CD4-positive, alpha-beta T cell treated with Interleukin-1 beta for 1 hour (primary cell): ENCODE data around the gene CNKSR3.

Experiments used
- DNase-seq, 2 donors: peaks; one replicate each; pipeline ENCODE4 v3.0.0-alpha.2; 2020 to 2022

Gene CNKSR3

DNA sequence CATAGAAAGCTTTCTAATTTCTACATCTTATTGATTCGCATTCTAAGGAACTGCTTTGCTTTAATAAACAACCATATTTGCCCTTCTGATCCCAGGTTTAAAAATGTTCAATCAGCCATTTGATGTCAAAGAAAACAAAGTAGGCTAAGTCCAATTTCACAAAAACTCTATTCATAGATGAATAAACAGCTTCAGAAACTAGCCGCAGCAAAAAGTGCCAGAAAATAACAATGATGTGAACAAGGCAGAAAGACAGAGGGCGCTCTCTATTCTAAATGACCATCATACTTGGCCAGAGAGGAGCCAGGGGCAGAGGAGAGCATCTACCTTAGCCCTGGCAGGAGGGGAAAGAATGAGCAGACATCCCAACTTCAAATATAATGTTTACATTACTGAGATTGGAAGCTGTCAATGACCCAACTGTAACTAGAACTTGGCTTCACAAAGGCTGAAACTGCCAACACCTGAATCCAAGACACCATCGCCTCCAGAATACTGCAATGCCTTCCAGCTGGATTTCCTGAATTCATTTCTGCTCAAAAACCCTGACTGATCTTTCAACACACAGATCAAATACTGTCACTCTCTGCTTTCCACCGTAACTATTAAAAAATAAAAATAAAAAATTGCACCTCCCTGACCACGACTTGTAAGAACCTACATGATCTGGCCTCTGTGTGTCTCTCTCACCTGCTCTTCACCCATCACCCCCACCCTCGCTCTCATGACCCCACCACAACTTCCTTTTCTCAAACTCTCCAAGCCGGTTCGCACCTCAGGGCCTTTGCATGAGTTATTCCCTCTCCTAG is 9.5 kb downstream of the CNKSR3 start:
- no peak for DNase-seq

DNA sequence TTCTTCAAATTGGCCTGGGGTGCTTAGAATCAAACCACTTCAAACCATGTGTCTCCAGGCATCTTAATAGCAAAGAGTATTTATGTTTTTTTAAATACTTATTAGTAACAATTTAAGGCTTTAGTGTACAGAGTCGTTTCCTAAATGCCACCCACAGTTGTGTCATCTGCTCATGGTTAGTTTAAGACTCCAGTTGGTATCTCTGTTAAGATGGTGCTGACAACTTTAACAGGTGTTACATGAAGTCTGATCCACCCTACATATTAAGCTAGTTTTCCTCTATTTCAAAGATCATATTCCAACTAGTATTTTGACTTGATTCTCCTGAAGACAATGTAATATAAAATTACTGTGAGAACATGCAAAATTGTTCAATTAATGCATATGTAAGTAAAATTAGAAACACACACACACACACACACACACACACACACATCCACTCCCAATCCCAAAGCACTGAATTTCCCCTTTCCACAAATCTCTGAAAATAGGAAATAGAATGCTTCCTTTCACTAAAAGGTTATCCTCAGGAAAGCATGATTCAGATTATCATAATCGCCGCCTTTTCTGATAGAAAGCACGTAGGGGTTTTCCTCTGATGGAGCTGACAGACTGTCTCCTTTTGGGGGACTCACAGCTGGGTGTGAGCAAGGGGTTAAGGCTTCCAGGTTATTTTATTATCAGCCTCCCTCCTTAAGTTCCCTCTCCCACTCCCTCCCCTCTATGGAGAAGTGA is 10.5 kb downstream of the CNKSR3 start:
- DNase-seq = no peak

DNA sequence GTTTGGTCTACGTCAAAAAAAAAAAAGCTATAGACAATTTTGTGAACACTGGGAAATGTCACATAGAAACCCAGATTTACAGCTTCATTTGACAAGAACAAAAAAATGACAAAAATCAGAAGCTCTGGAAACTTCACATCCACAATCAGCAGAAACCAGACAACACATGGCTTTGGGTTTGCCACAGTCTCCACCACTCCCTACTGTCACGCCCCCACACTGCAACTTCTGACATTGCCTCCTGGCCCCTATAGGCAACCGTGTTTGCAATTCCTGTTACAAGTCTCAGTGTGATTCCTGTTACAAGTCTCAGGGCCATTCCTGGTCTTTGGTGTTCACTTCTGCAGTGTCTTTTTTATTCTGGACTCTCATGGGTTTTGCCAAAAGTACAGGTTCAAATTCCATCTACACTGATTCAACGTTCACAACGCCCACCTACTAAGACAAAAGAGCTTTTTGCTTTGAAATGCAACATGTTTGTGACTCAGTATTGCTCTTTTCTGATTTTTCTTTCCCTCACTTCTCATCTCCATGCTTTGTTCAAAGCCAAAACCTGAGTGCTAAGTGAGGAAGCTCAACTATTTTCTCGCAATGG is 12.0 kb downstream of the CNKSR3 start:
- DNase-seq = no peak

DNA sequence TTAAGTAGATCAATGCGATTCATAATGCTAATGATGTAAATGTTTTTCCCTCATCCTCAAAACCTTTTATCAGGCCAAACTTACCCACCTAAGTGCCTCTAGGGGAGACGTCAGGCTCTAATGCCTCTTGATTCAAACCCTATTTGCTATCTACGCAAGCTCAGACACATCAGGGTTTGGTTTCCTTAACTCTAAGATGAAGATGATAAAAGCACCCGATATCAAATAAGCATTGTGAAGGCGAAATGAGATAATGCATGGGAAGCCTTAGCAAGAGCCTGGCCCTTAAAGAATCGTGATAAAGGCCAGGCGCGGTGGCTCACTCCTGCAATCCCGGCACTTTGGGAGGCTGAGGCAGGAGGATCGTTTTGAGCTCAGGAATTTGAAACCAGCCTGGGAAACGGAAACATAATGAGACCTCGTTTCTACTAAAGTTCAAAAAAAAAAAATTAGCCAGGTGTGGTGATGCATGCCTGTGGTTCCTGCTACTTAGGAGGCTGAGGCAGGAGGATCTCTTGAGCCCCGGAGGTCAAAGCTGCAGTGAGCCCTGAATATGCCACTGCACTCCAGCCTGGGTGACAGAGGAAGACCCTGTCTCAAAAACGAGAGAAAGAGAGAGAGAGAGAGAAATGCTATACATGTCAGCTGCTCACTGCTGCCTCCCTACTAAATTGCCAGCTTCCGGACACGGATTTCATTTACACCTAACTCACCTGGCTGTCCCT is 13.5 kb downstream of the CNKSR3 start:
- no peak for DNase-seq

GRCh38 chr6:154496186-154496585 is 14.3 kb downstream of the CNKSR3 start:
- no peak for DNase-seq

DNA sequence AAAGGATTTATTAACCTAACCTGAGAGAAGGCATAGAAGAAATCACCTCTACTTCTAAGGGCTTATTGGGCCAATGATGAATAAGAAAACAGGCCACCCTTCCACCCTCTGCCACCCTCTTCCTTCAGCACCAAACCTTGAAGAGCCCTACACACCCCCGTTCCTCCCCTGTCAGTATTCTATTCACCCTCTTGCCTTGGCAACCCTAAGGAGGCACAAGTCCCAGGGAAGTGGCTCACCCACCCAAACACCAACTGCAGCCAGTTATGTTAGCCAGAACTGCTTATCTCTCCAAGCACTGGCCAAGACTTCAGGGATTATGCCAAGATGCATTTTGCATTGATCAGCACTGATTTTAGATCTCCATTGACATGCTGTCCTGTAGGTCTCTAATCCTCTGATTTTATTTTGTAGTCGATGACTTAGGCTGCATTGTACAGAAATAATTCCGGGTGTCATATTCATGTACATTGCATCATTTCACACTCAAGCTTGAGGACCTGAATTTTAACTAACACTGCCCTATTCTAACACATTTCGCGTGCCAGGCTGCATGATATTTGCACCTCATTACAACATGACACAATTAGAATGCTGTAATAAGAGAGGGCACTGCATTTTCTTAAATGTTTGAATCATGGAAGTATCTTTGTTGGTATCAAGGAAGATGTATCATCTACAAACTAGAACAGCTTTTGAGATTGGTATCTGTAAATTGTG is 15.7 kb downstream of the CNKSR3 start:
- DNase-seq = no peak

GRCh38 chr6:154491567-154492470 is 18.7 kb downstream of the CNKSR3 start:
- no peak for DNase-seq

DNA sequence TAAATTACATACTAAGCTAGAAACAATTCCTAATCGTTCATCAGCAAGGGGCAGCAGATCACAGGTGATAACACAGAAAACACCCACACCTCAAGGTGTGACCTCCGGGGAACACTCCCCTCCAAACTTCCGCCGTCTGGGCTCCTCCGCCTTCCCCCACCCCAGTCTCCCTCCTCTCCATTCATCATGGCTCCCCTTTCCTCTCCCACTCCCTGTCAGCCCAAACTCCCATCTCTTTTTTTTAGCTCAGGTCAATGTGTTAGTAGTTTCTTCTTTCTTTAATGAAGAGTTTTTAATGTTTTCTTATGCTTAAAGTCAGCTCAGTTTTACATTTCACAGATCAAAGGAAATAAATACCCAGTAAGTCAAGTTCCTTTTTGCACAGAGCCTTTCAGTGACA is 20.7 kb downstream of the CNKSR3 start:
- DNase-seq = no peak

DNA sequence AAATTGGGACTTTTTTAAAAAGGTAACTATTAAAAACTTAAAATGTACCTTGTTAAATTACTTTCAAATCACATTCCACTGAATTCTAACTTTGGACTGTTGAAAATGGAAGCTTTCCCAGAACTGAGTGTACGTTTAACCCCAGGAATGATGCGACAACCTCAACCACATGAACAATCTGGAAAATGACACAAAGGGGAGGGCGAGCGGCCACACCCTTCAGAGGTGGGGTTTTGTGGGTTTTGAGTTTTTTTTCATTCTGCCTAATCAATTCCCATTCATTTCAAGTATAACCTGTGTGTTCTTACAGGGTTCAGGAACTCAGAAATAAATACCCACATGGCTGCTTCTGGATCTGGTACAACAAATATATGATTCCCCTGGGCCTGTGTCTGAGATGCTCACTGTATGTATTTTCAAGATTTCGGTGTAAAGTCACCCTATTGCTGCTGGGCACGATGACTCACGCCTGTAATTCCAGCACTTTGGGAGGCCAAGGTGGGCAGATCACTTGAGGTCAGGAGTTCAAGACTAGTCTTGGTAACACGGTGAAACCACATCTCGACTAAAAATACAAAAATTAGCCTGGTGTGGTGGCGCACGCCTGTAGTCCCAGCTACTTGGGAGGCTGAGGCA is 21.6 kb downstream of the CNKSR3 start:
- DNase-seq = no peak

- DNase-seq = no peak
These were observed 22.3 kb downstream of the CNKSR3 start for GRCh38 chr6:154488248-154488593.

DNA sequence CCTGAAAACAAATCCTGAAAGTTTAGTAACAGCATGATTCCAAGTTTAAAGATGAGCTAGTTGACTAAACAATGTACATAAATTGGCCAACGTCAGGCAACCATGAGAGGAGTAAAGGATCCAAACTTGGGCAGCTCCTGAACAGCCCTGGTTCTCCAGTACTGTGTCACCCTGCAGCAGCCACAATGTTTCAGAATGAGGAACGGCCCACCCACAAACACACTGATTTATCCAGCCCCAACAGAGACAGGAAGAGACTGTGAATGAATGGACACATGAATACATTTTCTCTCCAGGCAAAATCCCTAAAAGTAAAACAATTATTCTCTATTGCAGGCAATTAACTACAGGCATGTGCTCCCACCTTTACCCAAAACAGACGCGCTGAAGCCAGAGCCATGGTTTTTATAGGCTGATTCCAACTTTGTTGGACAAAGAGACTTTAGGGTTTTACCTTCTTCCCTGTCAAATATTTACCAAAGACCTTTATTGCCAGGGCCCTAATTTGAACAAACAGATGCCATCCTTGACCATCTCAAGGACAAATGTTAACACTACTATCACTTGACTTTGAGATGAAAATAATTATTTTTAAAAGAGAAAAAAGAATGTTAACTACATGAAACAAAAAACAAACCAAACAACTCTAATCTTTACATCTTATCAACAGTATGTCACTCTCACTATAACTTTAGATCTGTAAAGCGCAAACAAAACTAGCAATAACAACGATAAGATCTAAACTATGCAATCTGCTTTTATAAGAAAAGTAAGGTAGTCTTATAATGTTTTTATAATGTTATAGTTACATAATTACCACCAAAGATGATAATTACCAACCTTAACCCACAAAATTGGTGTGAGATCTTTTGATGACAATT is 22.9 kb downstream of the CNKSR3 start:
- DNase-seq = no peak

DNA sequence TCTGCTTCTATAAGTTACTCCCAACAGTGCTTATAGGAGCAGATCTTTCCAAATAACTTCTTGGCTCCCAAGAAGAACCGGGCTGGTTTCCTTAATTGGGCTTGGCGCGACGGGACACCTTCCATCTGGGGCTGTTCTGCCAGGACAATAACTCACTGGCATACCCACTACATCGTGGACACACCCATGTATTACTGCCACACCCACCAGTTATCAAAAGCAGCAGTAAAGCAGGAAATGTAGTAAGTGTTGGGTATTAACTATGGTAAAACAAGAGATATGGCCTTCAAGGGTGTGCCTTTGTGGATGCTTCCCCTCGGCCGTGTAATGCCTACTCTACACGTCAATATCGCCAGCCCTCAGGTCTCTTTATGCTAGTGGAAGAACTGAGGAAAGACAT is 24.7 kb downstream of the CNKSR3 start:
- no peak for DNase-seq

DNA sequence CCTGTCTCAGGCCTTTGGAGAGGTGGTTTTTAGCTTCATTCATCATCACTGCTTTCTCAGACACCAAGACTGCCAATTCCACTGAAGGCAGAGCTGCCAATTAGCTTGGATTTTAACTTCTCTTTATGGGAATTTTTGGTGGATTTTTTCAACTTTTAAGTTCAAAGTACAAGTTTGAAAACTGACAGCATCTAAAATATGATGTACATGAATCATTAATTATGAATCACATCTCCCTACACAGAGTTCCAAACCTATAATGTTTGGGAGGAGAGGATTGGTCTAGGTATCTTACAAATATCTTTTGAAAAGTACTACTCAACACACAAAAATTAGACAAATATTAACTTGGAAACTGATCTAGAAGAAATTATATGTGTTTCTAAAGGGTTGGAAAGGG is 25.5 kb downstream of the CNKSR3 start:
- DNase-seq = no peak

DNA sequence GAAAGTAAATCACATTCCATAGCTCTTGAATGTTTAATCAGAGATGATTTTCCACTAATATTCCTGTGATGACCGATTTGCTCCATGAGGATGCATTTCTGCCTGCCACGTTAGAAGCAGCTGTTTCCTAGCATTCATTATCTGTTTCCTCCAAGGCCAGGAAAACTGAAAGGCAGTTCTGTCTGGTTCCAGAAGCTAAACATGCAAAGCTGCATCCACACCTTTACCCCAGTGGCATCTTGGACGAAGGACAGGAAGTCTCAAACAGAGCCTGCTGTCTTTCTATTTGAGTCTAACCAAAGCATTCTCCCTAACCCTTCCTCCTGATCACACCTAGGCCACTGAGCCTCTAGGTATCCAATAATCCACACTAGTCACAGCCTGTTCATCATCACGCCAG is 27.6 kb downstream of the CNKSR3 start:
- DNase-seq = no peak

GRCh38 chr6:154481521-154482013 is 28.9 kb downstream of the CNKSR3 start:
- no peak for DNase-seq

GRCh38 chr6:154479771-154480639 is 30.5 kb downstream of the CNKSR3 start:
- DNase-seq = no peak

- no peak for DNase-seq
These were observed 31.1 kb downstream of the CNKSR3 start for GRCh38 chr6:154479351-154479769.

- no peak for DNase-seq
These were observed 31.8 kb downstream of the CNKSR3 start for GRCh38 chr6:154478701-154479060.
